ENCODE results near the gene GDA. TPM values are rescaled to one million over a fixed set of nuclear protein-coding genes. Genes with fewer than 3 reads are reported as not detected.

GDA gene
- total and polyA plus RNA-seq, 2 of the 8 experiments (the other 6 are each of a cell fraction or from before 2014, with no cell fraction given) = 0.35 to 3.0 TPM

DNA sequence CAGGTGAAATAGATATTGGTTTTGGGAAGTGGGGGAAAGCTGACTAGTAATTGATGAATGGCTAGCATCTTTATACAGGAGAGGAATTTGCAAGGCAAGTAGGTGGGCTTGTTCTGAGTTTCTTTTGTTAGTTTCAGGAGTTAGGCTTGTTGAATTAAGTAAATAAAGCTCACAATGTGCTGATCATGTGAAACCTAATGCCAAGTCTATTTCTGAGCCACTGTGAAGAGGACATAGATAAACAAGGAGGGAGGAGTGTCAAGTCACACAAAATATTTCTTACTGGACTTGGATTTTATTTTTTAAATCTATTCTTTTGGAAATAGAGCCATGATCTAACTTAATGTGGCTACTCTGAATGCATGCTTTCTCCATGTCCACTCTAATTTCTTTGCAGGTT lies 19.9 kb downstream of the GDA start:
- no peak overlapping the region for H2AK5ac ChIP-seq (ENCODE audit: low read depth, low read length)
- no peak overlapping the region for H4K91ac ChIP-seq (replicated peaks; ENCODE audit: insufficient read length, low read length)
- H2BK5ac ChIP-seq (ENCODE audit: low read depth, low read length) = no peak overlapping the region
- no peak overlapping the region for H2BK15ac ChIP-seq (ENCODE audit: low read length)
- H3K79me1 ChIP-seq (ENCODE audit: low read depth, low read length) = no peaks in the 10 kb centered on the region
- no peak overlapping the region for H4K5ac ChIP-seq (ENCODE audit: insufficient read length, low read depth, low read length)
- no peak overlapping the region for H3K4me3 ChIP-seq (ENCODE audit: extremely low read depth in 1 of 4, insufficient read depth in 2 of 4, low read depth in 3 of 4, low read length in 4 of 4)
- H3K14ac ChIP-seq (ENCODE audit: insufficient read length) = no peak overlapping the region
- no peaks in the 10 kb centered on the region for H4K20me1 ChIP-seq (replicated peaks in 1 of 2; ENCODE audit: control insufficient read depth in 1 of 2, insufficient read depth in 2 of 2, low read length in 2 of 2)
- CTCF ChIA-PET (ENCODE audit: partially characterized antibody) = interaction anchor here (1.3 kb wide), 1 partner anchor 10 kb away, joined by 5 read pairs; no protein-coding TSS in a partner anchor
- no peak for DNase-seq (ENCODE audit: low read depth in 1 of 2, low spot score in 2 of 2)
- no peak for TF ChIP-seq NANOG (IDR thresholded peaks at IDR 0.05; ENCODE audit: insufficient read depth, low read depth, low read length, poor library complexity, severe bottlenecking)
- TF ChIP-seq CBX8 (IDR thresholded peaks at IDR 0.05; ENCODE audit: borderline replicate concordance, low read depth, low read length) = no peak
- no peak for TF ChIP-seq MAFK (IDR thresholded peaks at IDR 0.05; ENCODE audit: low read depth, low read length)
- no peak for TF ChIP-seq SP1 (IDR thresholded peaks at IDR 0.05; ENCODE audit: low read depth, low read length)
- TF ChIP-seq JUN (IDR thresholded peaks at IDR 0.05; ENCODE audit: low read depth, low read length) = no peak
- no peak for TF ChIP-seq GABPA (IDR thresholded peaks at IDR 0.05; ENCODE audit: borderline replicate concordance, insufficient read depth, low read length)
- TF ChIP-seq YY1 (IDR thresholded peaks at IDR 0.05; ENCODE audit: low read depth, low read length) = no peak
- no peak for FAIRE-seq
- H3K4me2 ChIP-seq (ENCODE audit: insufficient read depth in 1 of 2, low read depth in 2 of 2, low read length in 2 of 2) = no peak overlapping the region
- no peak overlapping the region for H3K23ac ChIP-seq (ENCODE audit: insufficient read length)
- H3K23me2 ChIP-seq (ENCODE audit: low read depth, low read length) = no peaks in the 10 kb centered on the region
- H3K4me1 ChIP-seq (replicated peaks in 1 of 4; ENCODE audit: control insufficient read depth in 3 of 4, insufficient read depth in 4 of 4, low read length in 3 of 4) = no peaks in the 10 kb centered on the region
- H2BK20ac ChIP-seq (ENCODE audit: low read length) = no peak overlapping the region
- H3K9me3 ChIP-seq (ENCODE audit: insufficient read depth in 2 of 2, low read depth in 1 of 2, low read length in 1 of 2) = 0 out of 4 replicates have a peak, but pooled peaks cover 0 to 4% of the 10 kb centered on the region in 2 experiments
- H2BK120ac ChIP-seq (replicated peaks; ENCODE audit: low read depth, low read length) = no peak overlapping the region
- H3K27me3 ChIP-seq (replicated peaks in 1 of 4; ENCODE audit: control insufficient read depth in 3 of 4, extremely low read depth in 1 of 4, insufficient read depth in 3 of 4, low read length in 3 of 4) = no peaks in the 10 kb centered on the region
- POLR2A ChIA-PET (ENCODE audit: partially characterized antibody) = no interaction called here
- H3K18ac ChIP-seq (ENCODE audit: extremely low read depth, low read length) = no peak overlapping the region
- no peak overlapping the region for H2AFZ ChIP-seq (ENCODE audit: low read length)
- H2BK12ac ChIP-seq (ENCODE audit: low read depth, low read length) = no peak overlapping the region
- H3K4ac ChIP-seq (replicated peaks; ENCODE audit: insufficient read length, low read depth, low read length) = no peak overlapping the region
- no peak overlapping the region for H3K27ac ChIP-seq (ENCODE audit: low read depth, low read length)
- H3K79me2 ChIP-seq (ENCODE audit: control insufficient read depth in 1 of 2, insufficient read depth in 2 of 2, low read length in 2 of 2) = no peaks in the 10 kb centered on the region
- no peaks in the 10 kb centered on the region for H3K36me3 ChIP-seq (ENCODE audit: control insufficient read depth in 2 of 4, insufficient read depth in 4 of 4, low read length in 3 of 4)
- no peak overlapping the region for H3K56ac ChIP-seq (replicated peaks; ENCODE audit: insufficient read length, low read depth, low read length)
- no peak overlapping the region for H3K9ac ChIP-seq (replicated peaks in 1 of 4; ENCODE audit: extremely low read depth in 1 of 4, low read depth in 3 of 4, low read length in 3 of 4)
- no peak overlapping the region for H4K8ac ChIP-seq (ENCODE audit: extremely low read depth, insufficient read depth, low read length)
